IMR-90 (cell line): ENCODE results near the gene S1PR2. TPM values are rescaled to one million over a fixed set of nuclear protein-coding genes. Genes with fewer than 3 reads are reported as not detected.

Source experiments
- ATAC-seq: fragments of 200-7000 bp; cut with Tn5 transposase; 2 replicates; pipeline ENCODE4 v1.9.1; 2020; ENCODE audit warnings: low read depth, mild to moderate bottlenecking, moderate library complexity
- BruUV-seq: library from RNA; stranded (reverse); fragments of 400-500 nt; replicated peaks from 2 replicates; lab custom pipeline; 2021; lab: Mats Ljungman, UMichigan
- CTCF ChIA-PET: fragments of 300-600 bp; formaldehyde crosslinking; extraction: SDS; loops from one replicate; lab custom pipeline; 2021; ENCODE audit warnings: antibody characterized with exemption; lab: Yijun Ruan, JAX
- POLR2A ChIA-PET: fragments of 300-600 bp; sonication (Branson Sonifier 250); formaldehyde crosslinking; loops from one replicate; lab custom pipeline; 2022; ENCODE audit warnings: antibody characterized with exemption; ENCODE audit not compliant: unreplicated experiment; lab: Charles Lee
- DNase-seq: peaks from one replicate; pipeline ENCODE4 v3.0.0; 2013
- H2AFZ ChIP-seq: replicated peaks from 2 replicates; pipeline ENCODE3; 2013; ENCODE audit warnings: low read length, mild to moderate bottlenecking; ENCODE audit not compliant: poor library complexity
- H2AK5ac ChIP-seq: 2 replicates; pipeline ENCODE4 v1.6.1; 2013; ENCODE audit warnings: low read depth, low read length, inconsistent platforms
- H2AK9ac ChIP-seq: replicated peaks from 2 replicates; pipeline ENCODE3; 2013; ENCODE audit warnings: mild to moderate bottlenecking, low read depth, low read length, moderate library complexity; ENCODE audit not compliant: poor library complexity
- H2BK120ac ChIP-seq: 2 replicates; pipeline ENCODE4 v1.6.1; 2013; ENCODE audit warnings: low read depth, low read length, inconsistent platforms
- H2BK15ac ChIP-seq: 3 replicates; pipeline ENCODE4 v1.6.1; 2013; ENCODE audit warnings: low read depth, low read length, inconsistent platforms
- H2BK20ac ChIP-seq: 2 replicates; pipeline ENCODE4 v1.6.1; 2013; ENCODE audit warnings: low read depth, mild to moderate bottlenecking, inconsistent platforms, low read length, moderate library complexity
- H2BK5ac ChIP-seq: 2 replicates; pipeline ENCODE4 v1.6.1; 2013; ENCODE audit warnings: mild to moderate bottlenecking, low read depth, low read length, inconsistent platforms; ENCODE audit not compliant: poor library complexity, severe bottlenecking
- H3K14ac ChIP-seq: replicated peaks from 2 replicates; pipeline ENCODE4 v1.6.1; 2013; ENCODE audit warnings: low read depth, low read length, inconsistent platforms
- H3K18ac ChIP-seq: 2 replicates; pipeline ENCODE4 v1.6.1; 2013; ENCODE audit warnings: low read depth, low read length, control low read depth
- H3K23ac ChIP-seq: 2 replicates; pipeline ENCODE4 v1.6.1; 2013; ENCODE audit warnings: low read depth, low read length, inconsistent platforms
- H3K27ac ChIP-seq: 2 replicates; pipeline ENCODE4 v1.5.1; 2013; ENCODE audit warnings: mild to moderate bottlenecking, control low read depth, low read length; ENCODE audit not compliant: insufficient read depth
- H3K27me3 ChIP-seq: 2 replicates; pipeline ENCODE4 v1.6.1; 2013; ENCODE audit warnings: low read length; ENCODE audit not compliant: control insufficient read depth, insufficient read depth
- H3K36me3 ChIP-seq: 2 replicates; pipeline ENCODE4 v1.6.1; 2013; ENCODE audit warnings: low read length, mixed read lengths; ENCODE audit not compliant: control insufficient read depth, insufficient read depth
- H3K4ac ChIP-seq: 2 replicates; pipeline ENCODE4 v1.6.1; 2013; ENCODE audit warnings: low read depth, low read length, inconsistent platforms
- H3K4me1 ChIP-seq: 2 replicates; pipeline ENCODE4 v1.6.1; 2013; ENCODE audit warnings: low read length, mixed read lengths; ENCODE audit not compliant: control insufficient read depth, insufficient read depth
- H3K4me2 ChIP-seq: 2 replicates; pipeline ENCODE4 v1.6.1; 2013; ENCODE audit warnings: low read depth, mild to moderate bottlenecking, control low read depth, low read length, moderate library complexity
- H3K4me3 ChIP-seq: 2 replicates; pipeline ENCODE4 v1.5.1; 2013; ENCODE audit warnings: low read depth, mild to moderate bottlenecking, control low read depth, low read length, moderate library complexity; ENCODE audit not compliant: insufficient read depth
- H3K56ac ChIP-seq: 2 replicates; pipeline ENCODE4 v1.6.1; 2013; ENCODE audit warnings: low read length, inconsistent platforms; ENCODE audit not compliant: insufficient read depth; ENCODE audit errors: extremely low read depth
- H3K79me1 ChIP-seq, 2 experiments: 2 replicates each; pipeline ENCODE4 v1.6.1; 2013; ENCODE audit warnings: low read length in 2 of 2, inconsistent platforms in 1 of 2, low read depth in 1 of 2
- H3K9ac ChIP-seq: 2 replicates; pipeline ENCODE4 v1.6.1; 2013; ENCODE audit warnings: low read depth, low read length, control low read depth
- H3K9me1 ChIP-seq: 2 replicates; pipeline ENCODE4 v1.6.1; 2013; ENCODE audit warnings: low read length, inconsistent platforms; ENCODE audit not compliant: insufficient read depth
- H3K9me3 ChIP-seq: 2 replicates; pipeline ENCODE4 v1.6.1; 2013; ENCODE audit warnings: low read length; ENCODE audit not compliant: control insufficient read depth, insufficient read depth
- H4K20me1 ChIP-seq: 2 replicates; pipeline ENCODE4 v1.6.1; 2013; ENCODE audit warnings: low read length, inconsistent platforms; ENCODE audit not compliant: insufficient read depth
- H4K5ac ChIP-seq: 2 replicates; pipeline ENCODE4 v1.6.1; 2013; ENCODE audit warnings: mild to moderate bottlenecking, low read depth, low read length, control low read depth
- H4K8ac ChIP-seq, 2 experiments: 2 replicates each; pipeline ENCODE4 v1.6.1; 2013; ENCODE audit warnings: low read depth in 2 of 2, low read length in 2 of 2, control low read depth in 1 of 2, inconsistent platforms in 1 of 2
- H4K91ac ChIP-seq: 2 replicates; pipeline ENCODE4 v1.6.1; 2013; ENCODE audit warnings: low read depth, low read length, inconsistent platforms; ENCODE audit not compliant: insufficient read depth
- BHLHE40 ChIP-seq: fragments of 150-350 bp; IDR thresholded peaks from 2 replicates; pipeline ENCODE4 v1.6.1; 2016; ENCODE audit warnings: mild to moderate bottlenecking, low read depth, low read length
- CEBPB ChIP-seq: IDR thresholded peaks from 2 replicates; pipeline ENCODE4 v1.6.1; 2012; ENCODE audit warnings: low read depth, low read length, improper control_type of control experiment
- CHD1 ChIP-seq: IDR thresholded peaks from 2 replicates; pipeline ENCODE4 v1.6.1; 2012; ENCODE audit warnings: low read depth, low read length, improper control_type of control experiment
- FOS ChIP-seq: fragments of 150-350 bp; IDR thresholded peaks from 2 replicates; pipeline ENCODE4 v1.6.1; 2016; ENCODE audit warnings: low read depth, low read length
- MAFK ChIP-seq: IDR thresholded peaks from 2 replicates; pipeline ENCODE4 v1.6.1; 2012; ENCODE audit warnings: low read depth, low read length, improper control_type of control experiment
- MAZ ChIP-seq: IDR thresholded peaks from 2 replicates; pipeline ENCODE4 v1.6.1; 2012; ENCODE audit warnings: low read depth, mild to moderate bottlenecking, low read length, improper control_type of control experiment, moderate library complexity, borderline replicate concordance
- MXI1 ChIP-seq: IDR thresholded peaks from 2 replicates; pipeline ENCODE4 v1.6.1; 2012; ENCODE audit warnings: low read depth, mild to moderate bottlenecking, low read length, moderate library complexity, borderline replicate concordance
- NFE2L2 ChIP-seq: fragments of 150-350 bp; IDR thresholded peaks from 2 replicates; pipeline ENCODE4 v1.6.1; 2016; ENCODE audit warnings: low read depth, mild to moderate bottlenecking, low read length
- POLR2A ChIP-seq: IDR thresholded peaks from 2 replicates; pipeline ENCODE4 v1.6.1; 2012; ENCODE audit warnings: mild to moderate bottlenecking, low read depth, low read length
- RAD21 ChIP-seq: IDR thresholded peaks from 2 replicates; pipeline ENCODE4 v1.6.1; 2012; ENCODE audit warnings: low read length, improper control_type of control experiment
- RCOR1 ChIP-seq: IDR thresholded peaks from 2 replicates; pipeline ENCODE4 v1.6.1; 2012; ENCODE audit warnings: mild to moderate bottlenecking, low read length, improper control_type of control experiment; ENCODE audit not compliant: insufficient replicate concordance
- RFX5 ChIP-seq: IDR thresholded peaks from 2 replicates; pipeline ENCODE4 v1.8.0; 2012; ENCODE audit warnings: low read depth, mild to moderate bottlenecking, low read length, moderate library complexity
- SMC3 ChIP-seq: fragments of 150-350 bp; IDR thresholded peaks from 2 replicates; pipeline ENCODE4 v1.6.1; 2016; ENCODE audit warnings: low read depth, mild to moderate bottlenecking, antibody characterized with exemption, low read length, moderate library complexity
- WGBS, 2 experiments: methylation state at CpG; one replicate each; pipeline versions ENCODE4 v1.1.5 to v1.1.7; 2013; ENCODE audit warnings: missing lambda C conversion rate in 2 of 2; ENCODE audit not compliant: insufficient read length in 1 of 2; ENCODE audit errors: extremely low coverage in 2 of 2; 5-methylcytosine and 5-hydroxymethylcytosine counted together
- dilution Hi-C: fragments of 300-500 bp; cut with HindIII; formaldehyde crosslinking; loops from one replicate; pipeline ENCODE4 v1.14.3; 2018; ENCODE audit warnings: low sequenced_read_pairs; ENCODE audit not compliant: unreplicated experiment
- in situ Hi-C: fragments of 300-500 bp; cut with MboI; formaldehyde crosslinking; loops from 3 replicates; pipeline ENCODE4 v1.14.3; 2019; ENCODE audit warnings: low sequenced_read_pairs, inconsistent platforms, mixed read lengths
- intact Hi-C: fragments of 100-400 bp; cut with micrococcal nuclease; formaldehyde crosslinking; loops from 2 replicates; pipeline ENCODE4 v1.10.0; 2022
- polyA plus RNA-seq, 3 experiments: library from polyadenylated mRNA; depleted of rRNA; stranded (reverse); fragments of >200 nt; gene quantifications; 2 replicates each; pipeline ENCODE4 v1.2.3, GENCODE V29; 2012; ENCODE audit warnings: low replicate concordance in 1 of 3
- total RNA-seq: library from RNA; depleted of rRNA; stranded (reverse); fragments of >200 nt; gene quantifications from 2 replicates; pipeline ENCODE4 v1.2.3, GENCODE V29; 2012
- TF ChIP-seq, protein P1 (sequence below): conservative IDR thresholded peaks from 2 replicates; pipeline ENCODE4 v1.5.1; 2012; ENCODE audit warnings: mild to moderate bottlenecking, low read depth, low read length, improper control_type of control experiment
- TF ChIP-seq, protein P2 (sequence below): fragments of 150-350 bp; IDR thresholded peaks from 2 replicates; pipeline ENCODE4 v1.6.1; 2016; ENCODE audit warnings: low read depth, mild to moderate bottlenecking, low read length, moderate library complexity, borderline replicate concordance
- TF ChIP-seq, protein P3 (sequence below): fragments of 150-350 bp; IDR thresholded peaks from 2 replicates; pipeline ENCODE4 v1.6.1; 2017; ENCODE audit warnings: mild to moderate bottlenecking, antibody characterized with exemption, low read length, low read depth

The S1PR2 gene
- total and polyA plus RNA-seq, 2 of the 4 experiments (the other 2 are of a cell fraction) = 14.0 to 15.0 TPM

DNA sequence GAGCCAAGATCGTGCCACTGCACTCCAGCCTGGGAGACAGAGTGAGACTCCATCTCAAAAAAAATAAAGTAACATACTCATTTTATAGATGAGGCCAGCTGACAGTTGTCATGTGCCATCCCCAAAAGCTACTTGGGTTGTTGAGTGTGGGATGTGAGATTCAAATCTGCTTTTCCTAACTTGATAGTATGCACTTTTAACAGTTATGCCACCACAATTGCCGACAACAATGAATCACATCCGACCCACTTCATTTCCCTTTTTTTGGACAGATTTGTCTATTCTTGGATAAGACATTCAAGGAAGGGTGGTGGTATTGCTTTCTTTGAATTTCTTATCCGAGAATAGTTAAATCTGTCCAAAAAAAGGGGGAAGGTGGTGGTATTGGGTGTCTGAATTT lies 20.1 kb downstream of the S1PR2 start:
- Histone ChIP-seq H2AK5ac (no peak overlapping the region), H2AK9ac (no peak overlapping the region), H3K27me3 (no peaks in the 10 kb centered on the region), H2BK15ac (no peak overlapping the region; the same call in 2 of the 3 replicates), H4K91ac (no peak overlapping the region), H4K8ac (no peak overlapping the region), H3K23ac (no peak overlapping the region), H2BK20ac (no peak overlapping the region), H3K4me1 (peaks cover 6% of the 10 kb centered on the region), H4K20me1 (no peaks in the 10 kb centered on the region), H3K4me3 (no peak overlapping the region), H3K9ac (no peak overlapping the region), H3K27ac (no peak overlapping the region), H3K4ac (no peak overlapping the region), H2AFZ (no peak overlapping the region), H3K79me1 (no peaks in the 10 kb centered on the region), H3K4me2 (no peak overlapping the region), H2BK120ac (no peak overlapping the region), H3K56ac (no peak overlapping the region), H3K36me3 (no peaks in the 10 kb centered on the region), H2BK5ac (no peak overlapping the region), H3K9me1 (no peaks in the 10 kb centered on the region), H4K5ac (no peak overlapping the region), H3K14ac (no peak overlapping the region), H3K9me3 (peaks cover 4% of the 10 kb centered on the region; the same call in 1 of the 2 replicates), H3K18ac (no peak overlapping the region)
- POLR2A ChIA-PET = interaction anchor here (0.6 kb wide), 1 partner anchor 16 kb away, joined by 3 read pairs; no protein-coding TSS in a partner anchor
- no peak for TF ChIP-seq BHLHE40
- no peak for TF ChIP-seq POLR2A
- TF ChIP-seq, protein P1, sequence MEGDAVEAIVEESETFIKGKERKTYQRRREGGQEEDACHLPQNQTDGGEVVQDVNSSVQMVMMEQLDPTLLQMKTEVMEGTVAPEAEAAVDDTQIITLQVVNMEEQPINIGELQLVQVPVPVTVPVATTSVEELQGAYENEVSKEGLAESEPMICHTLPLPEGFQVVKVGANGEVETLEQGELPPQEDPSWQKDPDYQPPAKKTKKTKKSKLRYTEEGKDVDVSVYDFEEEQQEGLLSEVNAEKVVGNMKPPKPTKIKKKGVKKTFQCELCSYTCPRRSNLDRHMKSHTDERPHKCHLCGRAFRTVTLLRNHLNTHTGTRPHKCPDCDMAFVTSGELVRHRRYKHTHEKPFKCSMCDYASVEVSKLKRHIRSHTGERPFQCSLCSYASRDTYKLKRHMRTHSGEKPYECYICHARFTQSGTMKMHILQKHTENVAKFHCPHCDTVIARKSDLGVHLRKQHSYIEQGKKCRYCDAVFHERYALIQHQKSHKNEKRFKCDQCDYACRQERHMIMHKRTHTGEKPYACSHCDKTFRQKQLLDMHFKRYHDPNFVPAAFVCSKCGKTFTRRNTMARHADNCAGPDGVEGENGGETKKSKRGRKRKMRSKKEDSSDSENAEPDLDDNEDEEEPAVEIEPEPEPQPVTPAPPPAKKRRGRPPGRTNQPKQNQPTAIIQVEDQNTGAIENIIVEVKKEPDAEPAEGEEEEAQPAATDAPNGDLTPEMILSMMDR = no peak
- no peak for TF ChIP-seq SMC3
- TF ChIP-seq, protein P2, sequence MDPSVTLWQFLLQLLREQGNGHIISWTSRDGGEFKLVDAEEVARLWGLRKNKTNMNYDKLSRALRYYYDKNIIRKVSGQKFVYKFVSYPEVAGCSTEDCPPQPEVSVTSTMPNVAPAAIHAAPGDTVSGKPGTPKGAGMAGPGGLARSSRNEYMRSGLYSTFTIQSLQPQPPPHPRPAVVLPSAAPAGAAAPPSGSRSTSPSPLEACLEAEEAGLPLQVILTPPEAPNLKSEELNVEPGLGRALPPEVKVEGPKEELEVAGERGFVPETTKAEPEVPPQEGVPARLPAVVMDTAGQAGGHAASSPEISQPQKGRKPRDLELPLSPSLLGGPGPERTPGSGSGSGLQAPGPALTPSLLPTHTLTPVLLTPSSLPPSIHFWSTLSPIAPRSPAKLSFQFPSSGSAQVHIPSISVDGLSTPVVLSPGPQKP = no peak
- TF ChIP-seq CEBPB = no peak
- TF ChIP-seq MAZ = no peak
- TF ChIP-seq CHD1 = no peak
- TF ChIP-seq RFX5 = no peak
- no peak for TF ChIP-seq MAFK
- TF ChIP-seq FOS = no peak
- no peak for TF ChIP-seq MXI1
- TF ChIP-seq NFE2L2 = no peak
- no peak for TF ChIP-seq RAD21
- no peak for TF ChIP-seq RCOR1
- TF ChIP-seq, protein P3, sequence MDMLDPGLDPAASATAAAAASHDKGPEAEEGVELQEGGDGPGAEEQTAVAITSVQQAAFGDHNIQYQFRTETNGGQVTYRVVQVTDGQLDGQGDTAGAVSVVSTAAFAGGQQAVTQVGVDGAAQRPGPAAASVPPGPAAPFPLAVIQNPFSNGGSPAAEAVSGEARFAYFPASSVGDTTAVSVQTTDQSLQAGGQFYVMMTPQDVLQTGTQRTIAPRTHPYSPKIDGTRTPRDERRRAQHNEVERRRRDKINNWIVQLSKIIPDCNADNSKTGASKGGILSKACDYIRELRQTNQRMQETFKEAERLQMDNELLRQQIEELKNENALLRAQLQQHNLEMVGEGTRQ = no peak
- WGBS, 2 experiments = no CpG with 5 or more reads among the region's 4 CpGs
- in situ Hi-C loops (no loop called here), dilution Hi-C loops (no loop called here), intact Hi-C loops (no loop called here)
- CTCF ChIA-PET = no interaction called here
- ATAC-seq (no peak), DNase-seq (no peak)
- BruUV-seq = no TSS peak
